Panc1 (cell line): Measurements from ENCODE around the gene TUBB4B.

ENCODE experiments used
- CTCF ChIP-seq: fragments of 450-650 bp; IDR thresholded peaks from 2 replicates; pipeline ENCODE4 v1.5.1; 2017; ENCODE audit warnings: mild to moderate bottlenecking
- REST ChIP-seq, 2 experiments: IDR thresholded peaks; 2 replicates each; pipeline ENCODE4 v1.6.1; 2011 to 2012; ENCODE audit warnings: low read depth in 2 of 2, control low read depth in 1 of 2, low read length in 1 of 2, mild to moderate bottlenecking in 1 of 2, moderate library complexity in 1 of 2; ENCODE audit not compliant: insufficient read depth in 1 of 2

DNA sequence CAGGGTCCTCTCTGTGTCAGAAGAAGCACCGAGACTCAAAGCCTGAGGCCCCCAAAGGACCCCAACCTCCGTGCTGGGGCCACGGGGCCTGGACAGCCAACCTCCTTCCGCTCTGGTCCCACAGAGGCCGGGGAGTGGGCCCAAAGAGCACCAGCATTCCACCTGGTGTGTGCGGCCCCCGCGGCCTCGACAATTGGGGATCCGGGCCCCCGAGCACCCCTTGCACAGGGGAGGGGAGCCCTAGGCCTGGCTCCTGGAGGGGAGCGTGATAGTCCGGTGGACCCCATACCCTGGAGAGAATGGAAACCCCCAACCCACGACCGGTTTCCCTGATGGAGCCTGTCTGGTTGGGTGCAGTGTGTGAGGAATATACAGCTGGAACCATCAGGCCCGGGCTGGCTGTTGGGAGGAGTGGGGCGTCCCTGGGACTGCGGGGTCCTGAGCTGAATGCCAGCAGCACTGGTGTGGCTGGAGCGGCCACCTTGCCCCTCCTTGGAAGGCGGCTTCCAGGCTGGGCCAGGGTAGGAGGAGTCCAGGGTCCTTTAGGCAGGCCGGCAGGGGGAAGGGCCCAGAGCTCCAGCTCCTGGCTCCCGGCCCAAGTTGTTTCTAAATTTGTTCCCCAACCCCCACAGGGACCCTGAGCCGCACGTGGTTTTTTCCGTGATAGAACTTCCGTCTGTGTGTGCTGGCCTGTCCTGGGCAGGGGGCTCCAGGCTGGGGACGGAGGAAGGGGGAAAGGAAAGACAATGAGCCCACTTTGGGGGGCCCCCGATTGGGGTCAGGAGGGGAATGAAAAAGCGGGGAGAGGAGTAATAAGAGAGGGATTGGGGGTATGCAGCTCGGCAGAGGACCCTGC lies 35.6 kb downstream of the TUBB4B start:
- TF ChIP-seq CTCF (no peak), REST (IDR thresholded peaks at IDR 0.05; ENCODE audit: insufficient read depth in 1 of 2, low read depth in 2 of 2, low read length in 1 of 2) (no peak)
